ENCODE data around the gene NRG2.

DNA sequence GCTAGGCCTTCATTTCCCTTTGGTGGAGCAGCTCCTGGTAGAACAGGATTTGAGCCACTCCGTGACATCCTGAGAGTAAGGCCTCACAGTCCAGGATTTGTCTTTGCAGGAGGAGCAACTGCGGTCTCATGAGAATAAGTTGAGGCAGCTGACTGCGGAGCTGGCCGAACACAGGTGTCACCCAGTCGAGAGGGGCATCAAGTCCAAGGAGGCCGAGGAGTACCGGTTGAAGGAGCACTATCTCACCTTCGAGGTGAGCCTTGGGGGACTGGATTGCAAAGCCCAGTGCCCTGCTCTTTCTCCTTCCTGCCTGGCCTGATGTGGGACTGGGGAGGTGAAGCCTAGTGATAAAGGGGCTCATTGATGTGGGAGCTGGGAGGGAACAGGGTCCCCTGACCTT, 203.2 kb downstream of the NRG2 start:
- TF ChIP-seq ZFP30 (CRISPR knock-in tag; IDR thresholded peaks at IDR 0.05) = no peak
- TF ChIP-seq ZC3H10 (CRISPR knock-in tag; IDR thresholded peaks at IDR 0.05) = no peak
- TF ChIP-seq, protein P1, sequence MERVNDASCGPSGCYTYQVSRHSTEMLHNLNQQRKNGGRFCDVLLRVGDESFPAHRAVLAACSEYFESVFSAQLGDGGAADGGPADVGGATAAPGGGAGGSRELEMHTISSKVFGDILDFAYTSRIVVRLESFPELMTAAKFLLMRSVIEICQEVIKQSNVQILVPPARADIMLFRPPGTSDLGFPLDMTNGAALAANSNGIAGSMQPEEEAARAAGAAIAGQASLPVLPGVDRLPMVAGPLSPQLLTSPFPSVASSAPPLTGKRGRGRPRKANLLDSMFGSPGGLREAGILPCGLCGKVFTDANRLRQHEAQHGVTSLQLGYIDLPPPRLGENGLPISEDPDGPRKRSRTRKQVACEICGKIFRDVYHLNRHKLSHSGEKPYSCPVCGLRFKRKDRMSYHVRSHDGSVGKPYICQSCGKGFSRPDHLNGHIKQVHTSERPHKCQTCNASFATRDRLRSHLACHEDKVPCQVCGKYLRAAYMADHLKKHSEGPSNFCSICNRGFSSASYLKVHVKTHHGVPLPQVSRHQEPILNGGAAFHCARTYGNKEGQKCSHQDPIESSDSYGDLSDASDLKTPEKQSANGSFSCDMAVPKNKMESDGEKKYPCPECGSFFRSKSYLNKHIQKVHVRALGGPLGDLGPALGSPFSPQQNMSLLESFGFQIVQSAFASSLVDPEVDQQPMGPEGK (CRISPR knock-in tag; IDR thresholded peaks at IDR 0.05; ENCODE audit: borderline replicate concordance) = no peak
- TF ChIP-seq ZFP3 (CRISPR knock-in tag; IDR thresholded peaks at IDR 0.05) = no peak
- TF ChIP-seq, protein P2, sequence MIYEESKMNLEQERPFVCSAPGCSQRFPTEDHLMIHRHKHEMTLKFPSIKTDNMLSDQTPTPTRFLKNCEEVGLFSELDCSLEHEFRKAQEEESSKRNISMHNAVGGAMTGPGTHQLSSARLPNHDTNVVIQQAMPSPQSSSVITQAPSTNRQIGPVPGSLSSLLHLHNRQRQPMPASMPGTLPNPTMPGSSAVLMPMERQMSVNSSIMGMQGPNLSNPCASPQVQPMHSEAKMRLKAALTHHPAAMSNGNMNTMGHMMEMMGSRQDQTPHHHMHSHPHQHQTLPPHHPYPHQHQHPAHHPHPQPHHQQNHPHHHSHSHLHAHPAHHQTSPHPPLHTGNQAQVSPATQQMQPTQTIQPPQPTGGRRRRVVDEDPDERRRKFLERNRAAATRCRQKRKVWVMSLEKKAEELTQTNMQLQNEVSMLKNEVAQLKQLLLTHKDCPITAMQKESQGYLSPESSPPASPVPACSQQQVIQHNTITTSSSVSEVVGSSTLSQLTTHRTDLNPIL (CRISPR knock-in tag; IDR thresholded peaks at IDR 0.05; ENCODE audit: low read depth) = no peak
- TF ChIP-seq SNAI2 (CRISPR knock-in tag; IDR thresholded peaks at IDR 0.05) = no peak
- no peak for TF ChIP-seq ARNTL (CRISPR knock-in tag; IDR thresholded peaks at IDR 0.05; ENCODE audit: borderline replicate concordance, low read depth)
- TF ChIP-seq, protein P3, sequence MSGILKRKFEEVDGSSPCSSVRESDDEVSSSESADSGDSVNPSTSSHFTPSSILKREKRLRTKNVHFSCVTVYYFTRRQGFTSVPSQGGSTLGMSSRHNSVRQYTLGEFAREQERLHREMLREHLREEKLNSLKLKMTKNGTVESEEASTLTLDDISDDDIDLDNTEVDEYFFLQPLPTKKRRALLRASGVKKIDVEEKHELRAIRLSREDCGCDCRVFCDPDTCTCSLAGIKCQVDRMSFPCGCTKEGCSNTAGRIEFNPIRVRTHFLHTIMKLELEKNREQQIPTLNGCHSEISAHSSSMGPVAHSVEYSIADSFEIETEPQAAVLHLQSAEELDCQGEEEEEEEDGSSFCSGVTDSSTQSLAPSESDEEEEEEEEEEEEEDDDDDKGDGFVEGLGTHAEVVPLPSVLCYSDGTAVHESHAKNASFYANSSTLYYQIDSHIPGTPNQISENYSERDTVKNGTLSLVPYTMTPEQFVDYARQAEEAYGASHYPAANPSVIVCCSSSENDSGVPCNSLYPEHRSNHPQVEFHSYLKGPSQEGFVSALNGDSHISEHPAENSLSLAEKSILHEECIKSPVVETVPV (CRISPR knock-in tag; IDR thresholded peaks at IDR 0.05) = no peak
- TF ChIP-seq GLIS3 (CRISPR knock-in tag; IDR thresholded peaks at IDR 0.05) = no peak
- no peak for TF ChIP-seq ZNF70 (CRISPR knock-in tag; IDR thresholded peaks at IDR 0.05)
